Measurements from ENCODE around the gene PGRMC2. TPM values are rescaled to one million over a fixed set of nuclear protein-coding genes. Genes with fewer than 3 reads are reported as not detected.
A peak's percentile ranks its signal among the peaks of the same experiment; 100 is the strongest.
"Not testable (repeated sequence)": the region's sequence is repeated elsewhere in the genome, so short reads cannot be mapped to it uniquely, and the experiment has no call there.

PGRMC2 gene
- total RNA-seq, 3 donors from 2014 or later, result 75.3 to 91.5 (median 81.6) TPM

GRCh38 chr4:128279624-128280225, 7.9 kb downstream of the PGRMC2 start:
- Histone ChIP-seq H3K36me3 (ENCODE audit: low read depth) (no peaks in the 10 kb centered on the region), H3K4me1 (ENCODE audit: low read depth) (peaks cover 12% of the 10 kb centered on the region), H3K4me3 (no peak overlapping the region), H3K9me3 (no peaks in the 10 kb centered on the region)
- DNase-seq (no peak), ATAC-seq (no peak)
- no peak for TF ChIP-seq CTCF (IDR thresholded peaks at IDR 0.05)
- intact Hi-C loops (cut with DNase I, micrococcal nuclease), result no loop called here

- ATAC-seq (no peak), DNase-seq (no peak)
- Histone ChIP-seq H3K4me1 (ENCODE audit: low read depth) (no peaks in the 10 kb centered on the region), H3K4me3 (no peak overlapping the region), H3K36me3 (ENCODE audit: low read depth) (no peaks in the 10 kb centered on the region), H3K9me3 (no peaks in the 10 kb centered on the region)
- TF ChIP-seq CTCF (IDR thresholded peaks at IDR 0.05), result no peak
- intact Hi-C loops (cut with DNase I, micrococcal nuclease), result no loop called here
Measured at GRCh38 chr4:128277856-128278255, 9.8 kb downstream of the PGRMC2 start.

DNA sequence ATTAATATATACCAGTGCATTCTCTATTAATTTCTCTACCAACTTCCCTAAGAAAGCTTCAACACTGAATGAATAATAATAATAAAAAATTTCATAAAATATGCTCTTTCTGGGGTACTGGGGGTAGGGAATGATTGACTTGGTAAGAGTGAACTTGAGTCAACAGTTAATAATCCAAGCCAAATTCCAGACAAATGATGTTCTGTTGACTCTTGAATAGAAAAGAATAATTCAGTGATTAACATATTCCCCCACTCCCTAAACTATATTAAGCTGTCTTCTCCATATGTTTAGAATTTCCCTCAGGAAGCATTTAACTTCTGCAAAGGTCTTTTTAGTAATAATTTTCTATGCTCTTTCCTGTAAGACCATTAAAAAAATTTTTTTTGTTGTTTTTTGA, 12.3 kb downstream of the PGRMC2 start:
- H3K9me3 ChIP-seq, result no peaks in the 10 kb centered on the region
- DNase-seq (no peak), ATAC-seq (no peak)
- no peak overlapping the region for H3K4me3 ChIP-seq
- no peak for TF ChIP-seq CTCF (IDR thresholded peaks at IDR 0.05)
- H3K4me1 ChIP-seq (ENCODE audit: low read depth), result no peaks in the 10 kb centered on the region
- H3K36me3 ChIP-seq (ENCODE audit: low read depth), result no peaks in the 10 kb centered on the region
- intact Hi-C loops (cut with DNase I, micrococcal nuclease), result no loop called here

DNA sequence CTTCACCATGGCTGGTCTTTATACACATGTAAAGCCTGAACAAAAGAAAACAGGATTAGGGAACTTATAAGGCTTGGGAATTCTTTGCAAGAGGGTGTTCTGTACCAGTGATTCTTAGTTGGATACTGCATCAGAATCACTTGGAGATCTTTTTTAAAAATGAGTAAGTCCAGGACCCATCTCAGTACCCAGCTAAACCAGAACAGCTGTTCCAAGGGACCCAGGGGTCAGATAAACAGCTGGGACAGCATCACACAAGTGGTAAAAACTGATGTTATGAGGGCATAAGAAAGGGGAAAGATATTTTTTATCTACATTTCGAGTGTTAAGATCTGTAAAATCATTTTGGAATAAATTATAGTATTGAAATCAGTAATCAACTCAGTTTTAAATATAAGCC, 16.1 kb downstream of the PGRMC2 start:
- ATAC-seq (no peak), DNase-seq (no peak)
- Histone ChIP-seq H3K9me3 (no peaks in the 10 kb centered on the region), H3K4me3 (no peak overlapping the region), H3K4me1 (ENCODE audit: low read depth) (no peaks in the 10 kb centered on the region), H3K36me3 (ENCODE audit: low read depth) (no peaks in the 10 kb centered on the region)
- no peak for TF ChIP-seq CTCF (IDR thresholded peaks at IDR 0.05)
- intact Hi-C loops (cut with DNase I, micrococcal nuclease), result no loop called here

- TF ChIP-seq CTCF (IDR thresholded peaks at IDR 0.05), result no peak
Measured at GRCh38 chr4:128268970-128269369, 18.6 kb downstream of the PGRMC2 start.

GRCh38 chr4:128267745-128268144, 19.9 kb downstream of the PGRMC2 start:
- DNase-seq (no peak), ATAC-seq (no peak)
- Histone ChIP-seq H3K9me3 (peaks cover 12% of the 10 kb centered on the region), H3K4me1 (ENCODE audit: low read depth) (no peaks in the 10 kb centered on the region), H3K36me3 (ENCODE audit: low read depth) (no peaks in the 10 kb centered on the region), H3K4me3 (no peak overlapping the region)
- intact Hi-C loops (cut with DNase I, micrococcal nuclease), result no loop called here
- no peak for TF ChIP-seq CTCF (IDR thresholded peaks at IDR 0.05)

More at GRCh38 chr4:128268970-128269369, 18.6 kb downstream of the PGRMC2 start:
- Histone ChIP-seq H3K9me3 (peaks cover 12% of the 10 kb centered on the region), H3K4me3 (no peak overlapping the region), H3K4me1 (ENCODE audit: low read depth) (no peaks in the 10 kb centered on the region), H3K36me3 (ENCODE audit: low read depth) (no peaks in the 10 kb centered on the region)
- ATAC-seq (no peak), DNase-seq (no peak)
- intact Hi-C loops (cut with DNase I, micrococcal nuclease), result no loop called here

- peaks cover 12% of the 10 kb centered on the region for H3K9me3 ChIP-seq
- H3K4me3 ChIP-seq; DNase-seq; H3K36me3 ChIP-seq (ENCODE audit: low read depth); intact Hi-C loops (cut with DNase I, micrococcal nuclease); H3K4me1 ChIP-seq (ENCODE audit: low read depth): not testable (repeated sequence)
- ATAC-seq, result peak; percentile 62
Measured at GRCh38 chr4:128267171-128267570, 20.4 kb downstream of the PGRMC2 start.

DNA sequence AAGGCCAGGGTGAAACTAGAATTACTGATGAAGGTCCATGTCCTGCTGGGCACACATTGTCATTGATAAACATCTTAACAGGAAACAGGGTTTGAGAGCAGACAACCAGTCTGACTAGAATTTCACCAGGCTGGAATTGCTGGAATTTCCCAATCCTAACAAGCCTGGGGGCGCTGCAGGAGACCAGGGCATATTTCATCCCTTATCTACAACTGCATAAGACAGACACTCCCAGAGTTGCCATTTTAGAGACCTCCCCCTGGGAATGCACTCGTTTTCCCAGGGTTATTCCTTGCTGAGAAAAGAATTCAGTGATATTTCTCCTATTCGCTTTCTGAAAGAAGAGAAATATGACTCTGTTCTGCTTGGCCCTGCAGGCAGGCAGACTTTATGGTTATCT, 22.1 kb downstream of the PGRMC2 start:
- intact Hi-C loops (cut with DNase I, micrococcal nuclease); ATAC-seq; H3K4me3 ChIP-seq; H3K36me3 ChIP-seq (ENCODE audit: low read depth); DNase-seq; H3K4me1 ChIP-seq (ENCODE audit: low read depth): not testable (repeated sequence)
- H3K9me3 ChIP-seq, result peaks cover 12% of the 10 kb centered on the region

Data from mucosa of descending colon (tissue), 3 donors.